ENCODE measurements around the gene PRTG.

- TF ChIP-seq FOXJ3 (CRISPR knock-in tag; IDR thresholded peaks at IDR 0.05) (no peak), ZBTB40 (IDR thresholded peaks at IDR 0.05) (no peak), ZBTB40 (CRISPR knock-in tag; IDR thresholded peaks at IDR 0.05) (no peak), POLR2AphosphoS5 (IDR thresholded peaks at IDR 0.05; ENCODE audit: control insufficient read depth, insufficient read depth, low read depth, low read length) (no peak), ZEB2 (IDR thresholded peaks at IDR 0.05) (no peak), ZNF197 (CRISPR knock-in tag; IDR thresholded peaks at IDR 0.05; ENCODE audit: low read depth) (no peak), TCF3 (CRISPR knock-in tag; IDR thresholded peaks at IDR 0.05) (no peak), SAFB2 (IDR thresholded peaks at IDR 0.05; ENCODE audit: borderline replicate concordance, low read depth, low read length, severe bottlenecking) (no peak), MAZ (CRISPR knock-in tag; conservative IDR thresholded peaks at IDR 0.05 in 1 of 2, IDR thresholded peaks at IDR 0.05 in 1 of 2) (no peak), E2F4 (CRISPR knock-in tag; IDR thresholded peaks at IDR 0.05; ENCODE audit: low read depth) (no peak)
These were observed 2.5 kb downstream of the PRTG start for GRCh38 chr15:55740359-55740878.

Measured in K562 (cell line).